Activated T-helper 17 cell treated with anti-CD3 and anti-CD28 coated beads, Interleukin-2, amount 50 U/mL, for 72 hours (primary cell): Measurements from ENCODE around the gene EDNRA. TPM values are rescaled to one million over a fixed set of nuclear protein-coding genes. Genes with fewer than 3 reads are reported as not detected.

Source experiments
- ATAC-seq: fragments of 150-1000 bp; cut with Tn5 transposase; replicated peaks from 2 replicates; pipeline ENCODE4 v1.10.0; 2021; ENCODE audit warnings: mild to moderate bottlenecking, moderate library complexity
- H3K27ac Mint-ChIP-seq: one replicate; pipeline ENCODE4 v1.8.0; 2022; ENCODE audit warnings: mixed read lengths
- H3K27me3 Mint-ChIP-seq: one replicate; pipeline ENCODE4 v1.8.0; 2022; ENCODE audit warnings: mixed read lengths
- H3K36me3 Mint-ChIP-seq: one replicate; pipeline ENCODE4 v1.8.0; 2022; ENCODE audit warnings: low read depth, mild to moderate bottlenecking, mixed read lengths
- H3K4me1 Mint-ChIP-seq: one replicate; pipeline ENCODE4 v1.8.0; 2022; ENCODE audit warnings: mixed read lengths
- H3K4me3 Mint-ChIP-seq: one replicate; pipeline ENCODE4 v1.8.0; 2022; ENCODE audit warnings: mild to moderate bottlenecking, mixed read lengths
- H3K9me3 Mint-ChIP-seq: one replicate; pipeline ENCODE4 v1.8.0; 2022; ENCODE audit warnings: mixed read lengths
- total RNA-seq, 2 donors: library from RNA; stranded (reverse); gene quantifications; one replicate each; pipeline ENCODE4 v1.2.3, GENCODE V29; 2022

Gene EDNRA
- total RNA-seq, 2 donors from 2014 or later: not detected

- no peaks in the 10 kb centered on the region for H3K36me3 Mint-ChIP-seq
- peaks cover 4% of the 10 kb centered on the region for H3K4me1 Mint-ChIP-seq
- peaks cover 3% of the 10 kb centered on the region for H3K9me3 Mint-ChIP-seq
- no peak for ATAC-seq
- H3K27me3 Mint-ChIP-seq: peaks cover 9% of the 10 kb centered on the region
- H3K4me3 Mint-ChIP-seq: no peak overlapping the region
- H3K27ac Mint-ChIP-seq: no peak overlapping the region
Measured at GRCh38 chr4:147578593-147578992, 97.7 kb downstream of the EDNRA start.

- Mint-ChIP-seq H3K27ac (no peak overlapping the region), H3K4me1 (peaks cover 4% of the 10 kb centered on the region), H3K36me3 (no peaks in the 10 kb centered on the region), H3K9me3 (peaks cover 3% of the 10 kb centered on the region), H3K4me3 (no peak overlapping the region), H3K27me3 (peaks cover 13% of the 10 kb centered on the region)
- ATAC-seq: no peak
Measured at GRCh38 chr4:147580396-147580795, 99.5 kb downstream of the EDNRA start.

GRCh38 chr4:147581606-147582350 is 100.9 kb downstream of the EDNRA start:
- Mint-ChIP-seq H3K27ac (no peak overlapping the region), H3K36me3 (no peaks in the 10 kb centered on the region), H3K4me1 (no peaks in the 10 kb centered on the region), H3K4me3 (no peak overlapping the region), H3K9me3 (peaks cover 3% of the 10 kb centered on the region), H3K27me3 (peaks cover 13% of the 10 kb centered on the region)
- no peak for ATAC-seq

- H3K4me3 Mint-ChIP-seq: no peak overlapping the region
- peaks cover 3% of the 10 kb centered on the region for H3K9me3 Mint-ChIP-seq
- H3K27me3 Mint-ChIP-seq: peaks cover 13% of the 10 kb centered on the region
- no peaks in the 10 kb centered on the region for H3K36me3 Mint-ChIP-seq
- H3K27ac Mint-ChIP-seq: no peak overlapping the region
- no peaks in the 10 kb centered on the region for H3K4me1 Mint-ChIP-seq
- no peak for ATAC-seq
Measured at GRCh38 chr4:147582386-147583060, 101.6 kb downstream of the EDNRA start.

- no peak overlapping the region for H3K27ac Mint-ChIP-seq
- peaks cover 3% of the 10 kb centered on the region for H3K9me3 Mint-ChIP-seq
- H3K36me3 Mint-ChIP-seq: no peaks in the 10 kb centered on the region
- no peak overlapping the region for H3K4me3 Mint-ChIP-seq
- no peak for ATAC-seq
- no peaks in the 10 kb centered on the region for H3K4me1 Mint-ChIP-seq
- peaks cover 13% of the 10 kb centered on the region for H3K27me3 Mint-ChIP-seq
Measured at GRCh38 chr4:147583876-147584275, 103.0 kb downstream of the EDNRA start.

GRCh38 chr4:147586032-147586431 is 105.1 kb downstream of the EDNRA start:
- no peak for ATAC-seq
- no peaks in the 10 kb centered on the region for H3K36me3 Mint-ChIP-seq
- H3K9me3 Mint-ChIP-seq: no peaks in the 10 kb centered on the region
- no peak overlapping the region for H3K27ac Mint-ChIP-seq
- H3K4me3 Mint-ChIP-seq: no peak overlapping the region
- peaks cover 9% of the 10 kb centered on the region for H3K27me3 Mint-ChIP-seq
- H3K4me1 Mint-ChIP-seq: no peaks in the 10 kb centered on the region

GRCh38 chr4:147586637-147587036 is 105.7 kb downstream of the EDNRA start:
- H3K27ac Mint-ChIP-seq: no peak overlapping the region
- H3K9me3 Mint-ChIP-seq: no peaks in the 10 kb centered on the region
- H3K4me1 Mint-ChIP-seq: no peaks in the 10 kb centered on the region
- no peaks in the 10 kb centered on the region for H3K36me3 Mint-ChIP-seq
- no peak overlapping the region for H3K4me3 Mint-ChIP-seq
- peaks cover 9% of the 10 kb centered on the region for H3K27me3 Mint-ChIP-seq
- ATAC-seq: peak; percentile 64

- Mint-ChIP-seq H3K4me1 (no peaks in the 10 kb centered on the region), H3K36me3 (no peaks in the 10 kb centered on the region), H3K27me3 (peaks cover 9% of the 10 kb centered on the region), H3K27ac (no peak overlapping the region), H3K4me3 (no peak overlapping the region), H3K9me3 (no peaks in the 10 kb centered on the region)
- ATAC-seq: no peak
Measured at GRCh38 chr4:147587041-147587440, 106.1 kb downstream of the EDNRA start.

- Mint-ChIP-seq H3K36me3 (no peaks in the 10 kb centered on the region), H3K9me3 (no peaks in the 10 kb centered on the region), H3K4me1 (peaks cover 4% of the 10 kb centered on the region), H3K27me3 (no peaks in the 10 kb centered on the region), H3K27ac (no peak overlapping the region), H3K4me3 (no peak overlapping the region)
- no peak for ATAC-seq
Measured at GRCh38 chr4:147589586-147589985, 108.7 kb downstream of the EDNRA start.

GRCh38 chr4:147590249-147590920 is 109.5 kb downstream of the EDNRA start:
- Mint-ChIP-seq H3K36me3 (no peaks in the 10 kb centered on the region), H3K4me1 (peaks cover 4% of the 10 kb centered on the region), H3K27me3 (no peaks in the 10 kb centered on the region), H3K27ac (no peak overlapping the region), H3K9me3 (no peaks in the 10 kb centered on the region), H3K4me3 (no peak overlapping the region)
- ATAC-seq: no peak

- ATAC-seq: no peak
- no peaks in the 10 kb centered on the region for H3K9me3 Mint-ChIP-seq
- no peak overlapping the region for H3K4me3 Mint-ChIP-seq
- H3K27me3 Mint-ChIP-seq: no peaks in the 10 kb centered on the region
- H3K27ac Mint-ChIP-seq: no peak overlapping the region
- H3K36me3 Mint-ChIP-seq: no peaks in the 10 kb centered on the region
- H3K4me1 Mint-ChIP-seq: peaks cover 4% of the 10 kb centered on the region
Measured at GRCh38 chr4:147591106-147591505, 110.2 kb downstream of the EDNRA start.

- Mint-ChIP-seq H3K27me3 (no peaks in the 10 kb centered on the region), H3K4me1 (peaks cover 4% of the 10 kb centered on the region), H3K9me3 (no peaks in the 10 kb centered on the region), H3K36me3 (no peaks in the 10 kb centered on the region), H3K27ac (no peak overlapping the region), H3K4me3 (no peak overlapping the region)
- ATAC-seq: no peak
Measured at GRCh38 chr4:147594107-147594506, 113.2 kb downstream of the EDNRA start.
